GM21619 (cell line): ENCODE data around the gene YDJC.
A peak's percentile ranks its signal among the peaks of the same experiment; 100 is the strongest.
"Not testable (repeated sequence)": the region's sequence is repeated elsewhere in the genome, so short reads cannot be mapped to it uniquely, and the experiment has no call there.

Experiments
- ATAC-seq: cut with Tn5 transposase; IDR thresholded peaks from one replicate; pipeline ENCODE4 v1.9.1; 2021; ENCODE audit not compliant: unreplicated experiment

Gene YDJC

DNA sequence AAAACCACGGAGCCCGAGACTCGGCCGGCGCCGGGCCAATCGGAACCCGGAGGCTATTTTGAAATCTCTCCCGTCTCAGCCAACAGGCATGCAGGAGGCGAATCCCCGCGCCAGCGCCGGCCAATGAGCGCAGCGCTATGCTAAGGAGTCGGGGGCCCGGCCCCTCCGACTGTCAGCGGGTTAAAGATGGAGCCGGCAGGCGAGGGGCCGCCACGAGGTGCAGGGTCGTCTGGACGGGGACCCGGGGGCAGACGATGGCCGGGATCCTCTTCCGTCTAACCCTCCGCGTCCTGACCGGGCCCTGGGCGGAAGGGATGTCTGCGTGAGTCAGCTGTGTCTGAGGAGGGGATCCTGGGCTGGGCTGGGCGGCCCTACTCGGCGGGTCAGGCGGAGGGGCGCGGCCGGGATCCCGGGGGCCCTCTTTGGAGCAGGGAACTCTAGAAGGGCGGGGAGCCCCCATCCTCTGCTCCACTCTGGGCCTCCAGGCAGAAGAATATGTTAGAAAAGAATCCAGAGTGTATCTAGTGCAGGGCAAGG is 22.3 kb upstream of the YDJC start:
- peak; percentile 88 for ATAC-seq

DNA sequence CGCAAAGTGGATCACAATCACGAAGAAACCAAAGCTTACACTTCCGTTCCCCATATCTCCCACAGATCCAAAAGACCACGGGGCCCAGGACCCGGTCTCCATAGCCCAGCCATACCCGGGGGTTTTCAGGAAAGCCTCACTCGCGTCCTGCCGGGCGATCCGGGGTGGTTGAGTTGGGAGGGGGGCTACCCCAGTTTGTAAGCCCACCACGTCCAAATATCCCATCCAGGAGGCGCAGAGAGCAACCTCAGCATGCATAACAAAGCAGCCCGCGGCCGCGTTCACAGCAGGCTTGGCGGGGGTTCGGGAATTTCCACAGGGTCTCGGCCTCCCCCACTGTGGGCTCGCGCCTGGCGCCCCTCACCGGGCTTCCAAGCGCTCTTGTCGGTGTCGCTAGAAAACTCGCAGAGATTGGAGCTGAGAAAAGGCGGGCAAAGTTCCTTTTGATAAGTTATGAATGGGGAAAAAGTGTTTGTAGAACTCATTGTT is 21.7 kb upstream of the YDJC start:
- peak; percentile 14 for ATAC-seq

DNA sequence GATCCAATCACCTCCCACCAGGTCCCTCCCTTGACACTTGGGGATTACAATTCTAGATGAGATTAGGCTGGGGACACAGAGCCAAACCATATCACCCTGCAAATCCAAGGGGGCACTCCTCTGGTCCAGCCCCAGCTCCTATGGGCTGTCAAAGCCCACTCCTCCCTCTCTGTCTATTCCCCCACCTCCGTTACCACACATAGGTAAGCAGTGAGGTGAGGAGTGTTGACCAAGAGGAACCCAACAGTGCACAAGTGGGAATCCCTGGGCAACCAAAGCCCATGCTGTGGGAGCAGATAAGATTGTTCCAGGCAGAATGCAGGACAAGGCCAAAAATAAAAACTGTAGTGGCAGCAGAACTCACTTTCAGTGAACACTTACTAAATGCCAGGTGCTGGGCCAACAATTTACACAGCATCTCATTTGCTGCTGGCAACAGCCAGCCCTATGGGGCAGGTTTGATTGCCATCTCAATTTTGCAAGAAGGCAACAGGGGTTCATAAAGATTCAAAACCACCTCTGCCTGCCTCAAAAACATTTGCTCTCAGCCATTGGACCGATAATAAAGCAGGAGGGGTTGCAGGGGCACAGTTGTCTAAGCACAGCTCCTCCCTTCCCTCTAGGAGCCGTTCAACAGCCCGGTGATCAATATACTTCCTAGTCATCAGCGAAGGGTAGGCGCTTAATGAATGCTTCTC is 21.1 kb upstream of the YDJC start:
- ATAC-seq: no peak

DNA sequence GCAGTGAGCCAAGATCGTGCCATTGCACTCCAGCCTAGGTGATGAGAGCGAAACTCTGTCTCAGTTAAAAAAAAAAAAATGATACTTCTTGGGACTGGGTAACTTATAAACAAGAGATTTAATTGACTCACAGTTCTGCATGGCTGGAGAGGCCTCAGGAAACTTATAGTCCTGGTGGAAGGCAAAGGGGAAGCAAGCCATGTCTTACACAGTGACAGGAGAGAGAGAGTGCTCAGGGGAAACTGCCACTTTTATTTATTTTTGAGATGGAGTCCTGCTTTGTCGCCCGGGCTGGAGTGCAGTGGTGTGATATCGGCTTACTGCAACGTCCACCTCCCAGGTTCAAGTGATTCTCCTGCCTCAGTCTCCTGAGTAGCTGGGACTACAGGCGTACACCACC is 20.5 kb upstream of the YDJC start:
- no peak for ATAC-seq

- ATAC-seq: no peak
Measured at GRCh38 chr22:21646608-21647590, 17.1 kb upstream of the YDJC start.

DNA sequence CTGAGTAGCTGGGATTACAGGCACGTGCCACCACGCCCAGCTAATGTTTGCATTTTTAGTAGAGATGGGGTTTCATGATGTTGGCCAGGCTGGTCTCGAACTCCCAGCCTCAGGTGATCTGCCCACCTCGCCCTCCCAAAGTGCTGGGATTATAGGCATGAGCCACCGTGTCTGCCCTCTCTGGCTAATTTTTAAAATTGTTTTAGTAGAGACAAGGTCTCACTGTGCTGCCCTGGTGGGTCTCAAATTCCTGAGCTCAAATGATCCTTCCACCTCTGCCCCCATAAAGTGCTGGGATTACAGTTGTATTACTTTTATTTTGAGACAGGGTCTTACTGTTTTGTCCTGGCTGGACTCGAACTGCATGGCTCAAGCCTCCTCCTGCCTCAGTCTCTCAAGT is 15.7 kb upstream of the YDJC start:
- ATAC-seq: not testable (repeated sequence)

- no peak for ATAC-seq
Measured at GRCh38 chr22:21643533-21644357, 13.9 kb upstream of the YDJC start.

DNA sequence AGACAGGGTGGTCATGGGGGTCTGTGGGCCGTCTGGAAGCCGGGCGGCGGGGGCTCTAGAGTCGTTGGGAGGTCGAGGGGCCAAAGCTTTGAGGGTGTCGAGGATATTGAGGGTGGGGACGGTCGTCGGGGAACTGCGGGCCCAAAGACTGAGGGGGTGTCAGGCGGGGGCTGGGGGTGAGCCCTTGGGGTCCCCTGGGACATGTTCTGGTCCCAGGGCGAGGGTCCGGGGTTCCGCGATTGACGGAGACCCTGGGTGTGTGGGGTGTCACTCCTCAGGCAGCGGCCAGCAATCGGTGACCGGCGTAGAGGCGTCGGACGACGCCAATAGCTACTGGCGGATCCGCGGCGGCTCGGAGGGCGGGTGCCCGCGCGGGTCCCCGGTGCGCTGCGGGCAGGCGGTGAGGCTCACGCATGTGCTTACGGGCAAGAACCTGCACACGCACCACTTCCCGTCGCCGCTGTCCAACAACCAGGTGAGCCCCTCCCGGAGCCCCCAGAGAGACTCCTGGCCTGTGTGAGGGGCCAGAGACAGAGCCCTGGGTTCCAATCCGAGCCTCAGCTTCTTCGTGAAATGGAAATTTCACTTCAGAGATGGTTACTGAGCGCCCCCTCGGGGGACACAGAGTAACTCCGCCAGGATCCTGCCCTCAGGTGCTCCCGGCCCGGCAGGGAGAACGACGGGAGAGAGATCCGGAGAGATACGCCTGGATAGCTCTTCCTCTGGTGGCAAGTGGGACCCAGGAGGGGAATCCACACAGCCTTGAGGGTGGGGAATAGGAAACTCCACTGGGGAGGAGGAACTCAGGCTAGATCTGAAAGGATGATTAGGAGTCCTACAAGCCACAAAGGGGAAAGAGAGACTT is 13.0 kb upstream of the YDJC start:
- ATAC-seq: no peak

DNA sequence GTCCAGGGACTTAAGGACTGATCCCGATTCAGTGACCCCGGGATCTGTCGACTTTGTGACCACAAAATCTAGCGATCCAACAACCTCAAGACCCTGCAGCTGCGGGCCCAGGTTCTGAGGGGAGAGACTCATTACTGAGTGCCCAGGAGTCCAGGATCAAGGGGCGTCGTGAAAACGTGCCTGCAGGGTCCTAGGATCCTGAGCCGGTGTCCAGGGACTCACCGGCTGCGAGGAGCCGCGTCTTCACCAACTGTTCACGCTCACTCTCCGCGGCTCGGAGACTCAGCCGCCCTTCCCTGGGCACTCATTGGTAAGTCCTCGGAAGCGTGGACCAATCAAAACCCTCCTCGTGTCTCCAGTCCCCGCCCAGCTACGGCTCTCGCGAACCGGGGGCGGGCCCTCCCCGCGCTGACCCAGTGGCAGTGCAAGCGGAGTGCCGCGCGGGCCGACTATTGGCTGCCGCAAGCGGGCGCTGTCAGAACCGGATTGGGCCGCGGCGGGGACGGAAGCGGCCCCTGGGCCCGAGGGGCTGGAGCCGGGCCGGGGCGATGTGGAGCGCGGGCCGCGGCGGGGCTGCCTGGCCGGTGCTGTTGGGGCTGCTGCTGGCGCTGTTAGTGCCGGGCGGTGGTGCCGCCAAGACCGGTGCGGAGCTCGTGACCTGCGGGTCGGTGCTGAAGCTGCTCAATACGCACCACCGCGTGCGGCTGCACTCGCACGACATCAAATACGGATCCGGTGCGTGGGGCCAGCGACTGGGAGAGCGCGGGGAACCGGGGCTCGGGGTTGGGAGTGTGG is 12.2 kb upstream of the YDJC start, which contains the start of gene SDF2L1:
Gene SDF2L1 (plus strand): TSS at position 514 of the 795 bp plus-strand sequence. CDS start 35 bp downstream, at position 549.
- ATAC-seq: peak; percentile 90

- ATAC-seq: peak; percentile 9
Measured at GRCh38 chr22:21641417-21641788, 11.6 kb upstream of the YDJC start.

DNA sequence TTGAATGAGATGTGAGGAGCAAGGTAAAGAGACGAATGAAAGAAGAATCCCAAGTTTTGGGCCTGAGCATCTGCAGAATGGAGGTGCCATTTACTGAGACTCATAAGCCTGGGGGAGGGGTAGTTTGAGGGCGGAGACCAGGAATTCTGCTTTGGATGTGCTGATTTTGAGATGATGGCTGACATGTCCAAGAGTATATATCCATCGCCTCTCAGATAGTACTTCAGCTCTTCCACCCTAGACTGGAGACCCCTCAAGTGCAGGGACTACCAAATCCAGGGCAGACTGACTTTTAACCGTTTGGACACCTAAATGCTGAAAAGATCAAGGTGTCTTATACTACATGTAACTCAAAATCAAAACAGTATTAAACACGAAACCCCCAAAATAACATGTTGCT is 11.0 kb upstream of the YDJC start:
- no peak for ATAC-seq

- ATAC-seq: no peak
Measured at GRCh38 chr22:21639359-21639758, 9.5 kb upstream of the YDJC start.

- ATAC-seq: not testable (repeated sequence)
Measured at GRCh38 chr22:21637450-21637849, 7.6 kb upstream of the YDJC start.

- ATAC-seq: no peak
Measured at GRCh38 chr22:21636629-21637218, 6.9 kb upstream of the YDJC start.

DNA sequence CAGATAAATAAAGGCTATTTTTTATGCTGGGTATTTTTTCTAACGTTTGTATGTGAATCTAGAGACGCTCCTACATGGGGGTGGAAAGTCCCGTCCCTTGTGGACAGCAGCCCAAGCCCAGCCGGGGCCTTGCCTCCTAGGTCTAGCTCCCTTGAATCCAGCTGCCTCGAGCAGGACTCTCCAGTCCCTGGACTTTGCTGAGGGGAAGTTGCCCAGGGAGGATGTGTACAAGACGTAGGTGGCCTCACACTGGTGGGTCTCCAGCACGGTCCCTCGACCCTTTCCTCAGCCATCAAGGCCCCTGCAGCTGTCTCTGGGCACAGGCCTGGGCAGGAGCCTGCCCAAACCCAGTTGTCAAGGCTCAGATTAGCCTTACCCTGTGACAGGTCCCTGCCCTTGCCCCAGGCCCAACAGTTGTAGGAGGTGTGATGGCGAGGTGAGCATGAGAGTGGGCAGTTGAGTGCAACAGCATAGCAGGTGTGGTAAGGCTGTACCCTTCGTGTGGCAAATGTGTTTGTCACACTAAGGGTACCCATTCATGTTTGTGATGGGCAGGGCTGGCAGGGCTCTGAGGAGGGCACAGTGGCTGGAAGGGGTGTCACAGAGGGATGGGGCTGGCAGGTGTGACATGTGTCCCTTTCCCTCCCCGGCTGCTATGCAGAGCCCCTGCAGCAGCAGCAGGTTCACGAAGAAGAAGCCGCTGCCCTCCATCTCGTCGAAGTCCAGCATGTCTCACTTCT is 6.1 kb upstream of the YDJC start:
- ATAC-seq: no peak

DNA sequence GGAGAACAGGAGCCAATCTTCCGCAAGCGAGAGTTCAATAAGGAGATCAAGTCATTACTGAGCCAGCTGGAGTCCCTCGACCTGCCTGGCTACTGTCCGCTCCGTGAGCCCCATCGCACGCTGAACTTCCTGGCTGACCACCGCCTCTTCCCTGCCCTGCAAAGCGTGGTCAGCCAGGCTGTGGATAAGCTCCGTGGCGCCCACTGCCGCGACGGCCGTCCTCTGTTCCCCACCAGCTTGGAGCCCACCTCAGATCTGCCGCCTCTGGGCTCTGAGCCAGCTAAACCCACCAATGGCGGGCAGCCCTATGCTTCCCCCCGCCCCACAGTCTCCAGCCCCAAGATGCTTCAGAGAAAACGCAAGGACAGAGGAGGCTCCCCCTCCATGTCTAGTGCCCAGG is 5.0 kb upstream of the YDJC start:
- no peak for ATAC-seq

DNA sequence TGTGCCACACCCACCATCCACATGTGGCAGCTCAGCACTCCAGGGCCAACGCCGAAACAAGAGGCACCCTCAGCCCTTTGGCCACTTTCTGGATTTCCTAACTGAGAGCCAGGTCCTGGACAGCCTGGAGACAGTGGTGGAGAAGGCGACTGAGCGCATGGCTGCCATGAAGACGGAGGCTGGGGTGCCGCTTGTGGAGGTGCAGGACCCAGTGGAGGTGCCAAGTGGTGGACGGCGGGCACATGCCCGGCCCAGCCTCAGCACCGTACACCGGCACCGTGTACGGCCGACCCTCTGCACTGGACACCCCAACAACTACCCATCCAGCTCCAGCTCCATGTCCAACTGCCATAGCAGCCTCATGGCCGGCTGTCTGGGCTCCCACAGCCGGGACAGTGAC is 4.3 kb upstream of the YDJC start:
- no peak for ATAC-seq

DNA sequence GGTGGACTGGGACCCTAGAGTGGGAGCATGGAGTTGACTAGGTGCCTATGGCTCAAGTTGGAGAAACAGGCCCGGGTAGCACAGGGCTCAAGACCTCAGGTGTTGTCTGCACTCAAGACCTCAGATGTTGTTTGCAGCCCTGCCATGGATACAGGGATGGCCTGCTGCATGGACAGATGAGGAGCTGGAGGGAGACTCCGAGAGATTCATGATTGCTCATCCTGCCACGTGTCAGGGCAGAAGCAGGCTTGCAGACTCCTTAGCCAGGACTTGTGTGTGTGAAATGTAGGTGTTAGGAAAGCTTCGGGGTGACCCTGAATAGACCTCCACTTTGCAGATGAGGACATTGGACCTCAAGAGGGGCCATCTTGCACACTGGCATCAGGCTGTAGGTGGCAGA is 3.7 kb upstream of the YDJC start:
- ATAC-seq: no peak
